BJ (cell line): Measurements from ENCODE around the gene KRT23. TPM values are rescaled to one million over a fixed set of nuclear protein-coding genes. Genes with fewer than 3 reads are reported as not detected.

Source experiments
- CTCF ChIA-PET: fragments of 350-600 bp; formaldehyde crosslinking; extraction: SDS; loops from one replicate; lab custom pipeline; 2021; ENCODE audit warnings: antibody characterized with exemption, inconsistent platforms; lab: Yijun Ruan, JAX
- POLR2A ChIA-PET: fragments of 300-600 bp; sonication (Branson Sonifier 250); formaldehyde crosslinking; extraction: SDS; loops from one replicate; lab custom pipeline; 2021; ENCODE audit warnings: antibody characterized with exemption; lab: Charles Lee
- DNase-seq: peaks from one replicate; pipeline ENCODE4 v3.0.0-alpha.2; 2011; ENCODE audit warnings: low read depth
- H3K27me3 ChIP-seq: 2 replicates; pipeline ENCODE4 v1.6.0; 2011; ENCODE audit warnings: low read length; ENCODE audit not compliant: control insufficient read depth, insufficient read depth
- H3K36me3 ChIP-seq: 2 replicates; pipeline ENCODE4 v1.5.1; 2011; ENCODE audit warnings: low read length; ENCODE audit not compliant: control insufficient read depth, insufficient read depth
- H3K4me3 ChIP-seq: 2 replicates; pipeline ENCODE4 v1.5.1; 2011; ENCODE audit warnings: low read depth, mild to moderate bottlenecking, control low read depth, low read length
- CTCF ChIP-seq: IDR thresholded peaks from 2 replicates; pipeline ENCODE4 v1.5.1; 2011; ENCODE audit warnings: low read depth, mild to moderate bottlenecking, control low read depth, inconsistent platforms, low read length, moderate library complexity; ENCODE audit not compliant: insufficient read depth
- polyA plus RNA-seq: library from polyadenylated mRNA; depleted of rRNA; stranded (reverse); fragments of >200 nt; gene quantifications from 2 replicates; pipeline ENCODE4 v1.2.3, GENCODE V29; 2011

Gene KRT23
- polyA plus RNA-seq, 1 experiment: 0.11 TPM

GRCh38 chr17:40902498-40902897 lies 34.9 kb downstream of the KRT23 start:
- CTCF ChIA-PET: interaction anchor here (1.2 to 2.2 kb wide), 4 partner anchors 29 to 746 kb away, joined by 4 to 8 read pairs (median 5); no protein-coding TSS in a partner anchor
- no peak for TF ChIP-seq CTCF
- Histone ChIP-seq H3K36me3 (no peaks in the 10 kb centered on the region), H3K27me3 (no peaks in the 10 kb centered on the region), H3K4me3 (no peak overlapping the region)
- DNase-seq: no peak
- POLR2A ChIA-PET: no interaction called here

GRCh38 chr17:40901981-40902474 lies 35.4 kb downstream of the KRT23 start:
- no peak for TF ChIP-seq CTCF
- no peaks in the 10 kb centered on the region for H3K36me3 ChIP-seq
- ChIA-PET POLR2A (no interaction called here), CTCF (interaction anchor here (0.7 to 2.2 kb wide), 5 partner anchors 28 to 746 kb away, joined by 3 to 8 read pairs (median 4); no protein-coding TSS in a partner anchor)
- no peak overlapping the region for H3K4me3 ChIP-seq
- no peaks in the 10 kb centered on the region for H3K27me3 ChIP-seq
- peak; percentile 59 for DNase-seq

GRCh38 chr17:40900809-40901356 lies 36.6 kb downstream of the KRT23 start:
- ChIA-PET CTCF (interaction anchor here (0.5 to 1.5 kb wide), 4 partner anchors 421 to 762 kb away, joined by 3 to 4 read pairs (median 3); no protein-coding TSS in a partner anchor), POLR2A (no interaction called here)
- H3K27me3 ChIP-seq: no peaks in the 10 kb centered on the region
- H3K36me3 ChIP-seq: no peaks in the 10 kb centered on the region
- TF ChIP-seq CTCF: no peak
- no peak overlapping the region for H3K4me3 ChIP-seq
- DNase-seq: no peak

- POLR2A ChIA-PET: no interaction called here
- no peaks in the 10 kb centered on the region for H3K27me3 ChIP-seq
- no peak overlapping the region for H3K4me3 ChIP-seq
- H3K36me3 ChIP-seq: no peaks in the 10 kb centered on the region
- CTCF ChIA-PET: interaction anchor here (1.1 kb wide), 1 partner anchor 11 kb away, joined by 3 read pairs; no protein-coding TSS in a partner anchor
- TF ChIP-seq CTCF: no peak
- DNase-seq: no peak
Observed at GRCh38 chr17:40896916-40897455, 40.5 kb downstream of the KRT23 start.

- no peaks in the 10 kb centered on the region for H3K27me3 ChIP-seq
- H3K36me3 ChIP-seq: no peaks in the 10 kb centered on the region
- TF ChIP-seq CTCF: no peak
- no peak for DNase-seq
- CTCF ChIA-PET: interaction anchor here (0.7 kb wide), 1 partner anchor 10 kb away, joined by 3 read pairs; the partner anchor contains the start of gene KRT20
- POLR2A ChIA-PET: no interaction called here
- no peak overlapping the region for H3K4me3 ChIP-seq
Observed at GRCh38 chr17:40895106-40895730, 42.2 kb downstream of the KRT23 start.
